Right atrium auricular region (tissue), 2 donors: ENCODE measurements around the gene ITGA6. TPM values are rescaled to one million over a fixed set of nuclear protein-coding genes. Genes with fewer than 3 reads are reported as not detected.
A peak's percentile ranks its signal among the peaks of the same experiment; 100 is the strongest.

Experiments used
- DNase-seq: peaks from one replicate; pipeline ENCODE4 v3.0.0-alpha.2; 2019; ENCODE audit warnings: low spot score
- H3K27ac ChIP-seq, 2 donors: fragments of 200-600 bp; sonication (generic); 1 replicate in 1 of 2; 2 replicates in 1 of 2; pipeline ENCODE4 v1.5.1; 2016 to 2019
- H3K27me3 ChIP-seq, 2 donors: fragments of 200-600 bp; sonication (generic); one replicate each; pipeline versions ENCODE4 v1.5.1 to v1.6.0; 2017 to 2019
- H3K36me3 ChIP-seq: fragments of 200-600 bp; sonication (generic); one replicate; pipeline ENCODE4 v1.5.1; 2016
- H3K4me1 ChIP-seq, 2 donors: fragments of 200-600 bp; sonication (generic); one replicate each; pipeline versions ENCODE4 v1.5.1 to v1.6.0; 2017 to 2019
- H3K4me3 ChIP-seq, 2 donors: fragments of 200-600 bp; sonication (generic); 1 replicate in 1 of 2; 2 replicates in 1 of 2; pipeline ENCODE4 v1.5.1; 2017 to 2019; ENCODE audit warnings: mild to moderate bottlenecking in 1 of 2, moderate library complexity in 1 of 2
- H3K9me3 ChIP-seq, 2 donors: fragments of 200-600 bp; sonication (generic); one replicate each; pipeline ENCODE4 v1.5.1; 2019
- total RNA-seq, 2 donors: library from RNA; depleted of rRNA; stranded (reverse); fragments of >200 nt; gene quantifications; one replicate each; pipeline ENCODE4 v1.1.0, GENCODE V29; 2016
- TF ChIP-seq, protein P1 (sequence below), 2 donors: fragments of 200-600 bp; sonication (generic); IDR thresholded peaks; one replicate each; pipeline ENCODE4 v1.5.1; 2019; ENCODE audit warnings: antibody characterized with exemption in 2 of 2

The ITGA6 gene
- total RNA-seq, 2 donors from 2014 or later = 31.2 to 54.3 TPM

DNA sequence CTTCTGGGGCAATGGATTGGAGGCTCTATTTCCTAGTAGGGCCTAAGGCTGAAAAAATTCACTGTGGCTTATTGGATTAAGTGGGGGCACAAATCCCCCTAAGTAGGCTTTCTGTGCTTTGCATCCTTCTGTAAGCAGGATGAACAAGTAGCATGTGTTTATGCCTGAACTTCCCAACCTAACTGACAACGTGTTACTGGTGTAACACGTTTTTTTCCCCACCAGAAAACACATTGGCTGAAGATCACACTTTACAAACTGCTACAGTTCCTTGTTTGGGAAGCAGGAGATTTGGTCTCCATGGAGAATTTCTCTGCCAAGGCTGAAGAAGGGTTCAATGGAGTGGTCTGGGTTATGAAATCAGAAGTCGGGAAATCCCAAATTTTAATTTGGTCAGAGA lies 7.2 kb upstream of the ITGA6 start:
- TF ChIP-seq, protein P1, sequence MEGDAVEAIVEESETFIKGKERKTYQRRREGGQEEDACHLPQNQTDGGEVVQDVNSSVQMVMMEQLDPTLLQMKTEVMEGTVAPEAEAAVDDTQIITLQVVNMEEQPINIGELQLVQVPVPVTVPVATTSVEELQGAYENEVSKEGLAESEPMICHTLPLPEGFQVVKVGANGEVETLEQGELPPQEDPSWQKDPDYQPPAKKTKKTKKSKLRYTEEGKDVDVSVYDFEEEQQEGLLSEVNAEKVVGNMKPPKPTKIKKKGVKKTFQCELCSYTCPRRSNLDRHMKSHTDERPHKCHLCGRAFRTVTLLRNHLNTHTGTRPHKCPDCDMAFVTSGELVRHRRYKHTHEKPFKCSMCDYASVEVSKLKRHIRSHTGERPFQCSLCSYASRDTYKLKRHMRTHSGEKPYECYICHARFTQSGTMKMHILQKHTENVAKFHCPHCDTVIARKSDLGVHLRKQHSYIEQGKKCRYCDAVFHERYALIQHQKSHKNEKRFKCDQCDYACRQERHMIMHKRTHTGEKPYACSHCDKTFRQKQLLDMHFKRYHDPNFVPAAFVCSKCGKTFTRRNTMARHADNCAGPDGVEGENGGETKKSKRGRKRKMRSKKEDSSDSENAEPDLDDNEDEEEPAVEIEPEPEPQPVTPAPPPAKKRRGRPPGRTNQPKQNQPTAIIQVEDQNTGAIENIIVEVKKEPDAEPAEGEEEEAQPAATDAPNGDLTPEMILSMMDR (IDR thresholded peaks at IDR 0.05) = no peak
- Histone ChIP-seq H3K4me3 (no peak overlapping the region), H3K27ac (no peak overlapping the region), H3K27me3 (no peaks in the 10 kb centered on the region), H3K36me3 (no peaks in the 10 kb centered on the region), H3K9me3 (no peaks in the 10 kb centered on the region), H3K4me1 (no peaks in the 10 kb centered on the region)
- DNase-seq = no peak

DNA sequence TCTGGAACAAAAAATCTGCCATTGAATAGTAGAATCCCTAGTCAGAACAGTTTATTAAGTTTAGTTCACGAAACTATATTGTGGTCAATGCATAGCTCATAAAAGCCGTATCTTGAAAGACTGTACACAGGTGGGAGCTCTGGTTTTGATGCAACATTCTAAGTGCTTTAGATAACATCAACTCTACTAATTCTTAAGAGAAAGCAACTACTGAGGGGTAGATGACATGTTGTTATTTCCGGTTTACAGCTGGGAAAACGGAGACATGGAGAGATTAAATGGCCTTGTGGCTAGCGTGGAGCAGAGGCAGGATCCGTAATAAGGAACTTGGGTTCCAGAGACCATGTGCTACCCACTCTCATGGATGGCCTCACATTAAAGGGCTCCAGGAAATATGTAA lies 4.2 kb upstream of the ITGA6 start:
- no peaks in the 10 kb centered on the region for H3K9me3 ChIP-seq
- H3K27ac ChIP-seq = no peak overlapping the region
- DNase-seq = no peak
- H3K4me1 ChIP-seq = peaks cover 0 to 6% of the 10 kb centered on the region in 2 donors
- H3K27me3 ChIP-seq = no peaks in the 10 kb centered on the region
- H3K36me3 ChIP-seq = no peaks in the 10 kb centered on the region
- TF ChIP-seq, protein P1 (IDR thresholded peaks at IDR 0.05) = no peak
- H3K4me3 ChIP-seq = no peak overlapping the region

DNA sequence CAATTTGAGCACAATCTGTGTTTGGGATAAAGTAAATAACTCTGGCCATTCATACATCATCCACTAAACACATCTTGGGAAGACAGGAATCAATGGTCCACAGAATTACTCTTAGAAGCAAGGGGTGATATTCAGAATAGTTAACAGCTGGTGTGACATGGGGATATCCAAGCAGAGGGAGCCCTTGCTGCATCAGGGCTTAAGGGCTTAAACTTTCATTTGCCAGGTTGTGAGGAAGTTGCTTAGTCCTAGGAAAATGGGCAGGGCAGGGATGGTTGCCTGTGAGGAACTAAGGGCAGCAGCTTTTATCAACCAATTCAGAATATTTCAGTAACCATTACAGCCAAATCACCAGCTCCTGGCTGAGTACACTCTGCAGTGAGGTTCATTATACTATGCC lies 2.0 kb upstream of the ITGA6 start:
- Histone ChIP-seq H3K36me3 (no peaks in the 10 kb centered on the region), H3K9me3 (no peaks in the 10 kb centered on the region), H3K4me1 (peaks cover 0 to 23% of the 10 kb centered on the region in 2 donors), H3K4me3 (no peak overlapping the region), H3K27ac (no peak overlapping the region), H3K27me3 (no peaks in the 10 kb centered on the region)
- DNase-seq = no peak
- TF ChIP-seq, protein P1 (IDR thresholded peaks at IDR 0.05) = no peak

DNA sequence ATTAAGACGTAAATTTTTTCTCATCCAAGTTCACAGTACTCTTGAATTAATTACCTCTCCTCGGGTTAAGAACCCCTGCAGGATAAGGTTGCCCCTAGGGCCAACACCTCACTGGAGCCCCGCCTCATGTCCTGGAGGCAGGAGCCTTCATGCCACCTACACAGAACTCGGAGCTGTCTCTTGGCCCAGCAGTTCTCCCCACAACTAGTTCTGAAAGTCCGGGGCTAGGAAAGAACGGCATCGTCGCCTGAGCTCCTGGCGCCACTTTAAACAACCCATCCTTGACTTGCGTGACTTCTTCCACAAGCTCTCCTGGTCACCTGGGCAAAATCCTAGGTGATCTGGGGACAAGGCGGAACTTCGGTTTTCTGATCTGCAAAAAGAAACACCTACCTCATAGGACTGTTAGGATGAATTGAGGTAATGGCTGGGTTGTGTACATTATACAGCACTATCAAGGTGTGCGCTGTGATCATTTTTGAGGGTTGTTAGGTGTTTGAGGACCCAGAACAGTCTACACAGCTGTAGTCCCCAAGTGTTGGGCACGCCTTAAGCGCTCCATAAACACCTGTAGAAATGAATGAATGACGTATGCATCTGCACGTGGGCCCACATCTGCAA lies 641 bp upstream of the ITGA6 start:
- H3K4me1 ChIP-seq = peaks cover 0 to 33% of the 10 kb centered on the region in 2 donors
- TF ChIP-seq, protein P1 (IDR thresholded peaks at IDR 0.05) = no peak
- peak overlapping the region; percentile 80 to 82 for H3K27ac ChIP-seq
- no peaks in the 10 kb centered on the region for H3K36me3 ChIP-seq
- H3K27me3 ChIP-seq = no peaks in the 10 kb centered on the region
- H3K4me3 ChIP-seq = peak overlapping the region; percentile 66 to 79
- no peak for DNase-seq
- H3K9me3 ChIP-seq = no peaks in the 10 kb centered on the region

DNA sequence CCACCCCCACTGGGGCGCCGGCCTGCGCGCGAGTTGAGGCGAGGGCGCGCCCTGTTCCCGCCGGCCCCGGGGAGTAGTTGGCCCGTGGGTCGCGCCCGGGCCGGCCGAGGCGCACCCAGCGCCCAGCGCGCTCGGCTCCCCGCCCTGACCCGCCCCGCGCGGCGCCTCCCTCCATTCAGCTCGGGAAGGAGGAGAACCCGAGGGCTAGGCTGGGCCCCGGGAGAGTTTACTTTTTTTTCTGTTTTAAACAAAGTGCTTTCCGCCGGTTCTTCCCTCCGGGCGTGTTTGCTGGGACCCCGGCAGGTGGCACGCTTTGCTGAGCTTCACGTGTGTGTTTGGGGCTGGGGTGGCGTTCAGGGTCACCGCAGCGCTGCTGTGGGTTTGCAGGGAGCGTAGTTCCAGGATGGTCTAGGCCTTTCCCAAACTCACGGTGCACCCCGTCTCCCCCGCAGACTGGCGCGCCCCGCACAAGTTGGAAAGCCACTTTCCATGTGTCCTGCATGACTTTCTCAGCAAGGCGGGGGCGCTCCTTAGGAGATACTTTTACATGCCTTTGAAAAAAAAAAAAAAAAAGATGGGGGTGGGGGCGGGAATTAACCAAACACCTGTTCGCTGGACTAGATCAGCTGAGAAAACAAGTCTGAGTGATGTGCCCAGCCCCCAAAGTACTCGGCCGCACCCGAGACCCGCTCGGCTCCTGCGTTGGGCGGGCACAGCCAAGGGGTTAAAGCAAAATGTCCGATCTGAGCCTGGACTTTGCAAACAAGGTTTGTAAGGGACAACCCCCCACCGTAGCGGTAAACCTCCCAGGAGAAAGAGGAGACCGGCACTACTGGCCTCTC lies 825 bp downstream of the ITGA6 start:
- DNase-seq = no peak
- Histone ChIP-seq H3K4me1 (peaks cover 0 to 33% of the 10 kb centered on the region in 2 donors), H3K4me3 (peak overlapping the region; percentile 66 to 79), H3K27ac (peak overlapping the region; percentile 80 to 82), H3K27me3 (no peaks in the 10 kb centered on the region), H3K9me3 (no peaks in the 10 kb centered on the region), H3K36me3 (no peaks in the 10 kb centered on the region)
- TF ChIP-seq, protein P1 (IDR thresholded peaks at IDR 0.05) = peak in 1 of 2 donors; percentile 30
